HG03442 (cell line): Measurements from ENCODE around the gene TGFBR3.
"Not testable (repeated sequence)": the region's sequence is repeated elsewhere in the genome, so short reads cannot be mapped to it uniquely, and the experiment has no call there.

ENCODE experiments used
- ATAC-seq: cut with Tn5 transposase; IDR thresholded peaks from one replicate; pipeline ENCODE4 v1.9.1; 2021; ENCODE audit warnings: mild to moderate bottlenecking, moderate library complexity; ENCODE audit not compliant: unreplicated experiment

Gene TGFBR3

GRCh38 chr1:91666651-91667050, 219.3 kb downstream of the TGFBR3 start:
- ATAC-seq, result not testable (repeated sequence)

- no peak for ATAC-seq
These were observed 224.8 kb downstream of the TGFBR3 start for GRCh38 chr1:91661121-91661520.

GRCh38 chr1:91660708-91661107, 225.2 kb downstream of the TGFBR3 start:
- no peak for ATAC-seq

GRCh38 chr1:91655912-91656449, 230.0 kb downstream of the TGFBR3 start:
- ATAC-seq, result no peak

GRCh38 chr1:91653183-91653582, 232.8 kb downstream of the TGFBR3 start:
- no peak for ATAC-seq

- no peak for ATAC-seq
These were observed 234.3 kb downstream of the TGFBR3 start for GRCh38 chr1:91651661-91652071.

- ATAC-seq, result no peak
These were observed 234.7 kb downstream of the TGFBR3 start for GRCh38 chr1:91651243-91651642.

GRCh38 chr1:91650764-91651163, 235.2 kb downstream of the TGFBR3 start:
- peak; percentile 36 for ATAC-seq

- no peak for ATAC-seq
These were observed 238.9 kb downstream of the TGFBR3 start for GRCh38 chr1:91647061-91647460.

- no peak for ATAC-seq
These were observed 240.9 kb downstream of the TGFBR3 start for GRCh38 chr1:91645031-91645430.

- ATAC-seq, result no peak
These were observed 242.5 kb downstream of the TGFBR3 start for GRCh38 chr1:91643431-91643830.

GRCh38 chr1:91640877-91641526, 244.9 kb downstream of the TGFBR3 start:
- ATAC-seq, result no peak

GRCh38 chr1:91637539-91637994, 248.4 kb downstream of the TGFBR3 start:
- no peak for ATAC-seq

GRCh38 chr1:91635763-91636162, 250.2 kb downstream of the TGFBR3 start:
- ATAC-seq, result no peak

- no peak for ATAC-seq
These were observed 252.5 kb downstream of the TGFBR3 start for GRCh38 chr1:91633438-91633837.

- no peak for ATAC-seq
These were observed 254.1 kb downstream of the TGFBR3 start for GRCh38 chr1:91631718-91632330.

GRCh38 chr1:91630803-91631202, 255.1 kb downstream of the TGFBR3 start:
- ATAC-seq, result no peak
